Peyer's patch (tissue), 4 donors: ENCODE measurements around the gene WDR48.

Experiments
- POLR2A ChIP-seq, 2 donors: fragments of 450-650 bp; IDR thresholded peaks; one replicate each; pipeline ENCODE4 v1.5.1; 2017; ENCODE audit warnings: antibody characterized with exemption in 2 of 2, mild to moderate bottlenecking in 2 of 2, moderate library complexity in 2 of 2
- TF ChIP-seq, protein P1 (sequence below), 6 experiments: fragments of 450-650 bp in 4 of 6; fragments of 200-600 bp in 2 of 6; sonication (generic) in 1 of 6; IDR thresholded peaks; one replicate each; pipeline ENCODE4 v1.5.1; 2017 to 2019; ENCODE audit warnings: antibody characterized with exemption in 6 of 6, mild to moderate bottlenecking in 3 of 6, moderate library complexity in 1 of 6

DNA sequence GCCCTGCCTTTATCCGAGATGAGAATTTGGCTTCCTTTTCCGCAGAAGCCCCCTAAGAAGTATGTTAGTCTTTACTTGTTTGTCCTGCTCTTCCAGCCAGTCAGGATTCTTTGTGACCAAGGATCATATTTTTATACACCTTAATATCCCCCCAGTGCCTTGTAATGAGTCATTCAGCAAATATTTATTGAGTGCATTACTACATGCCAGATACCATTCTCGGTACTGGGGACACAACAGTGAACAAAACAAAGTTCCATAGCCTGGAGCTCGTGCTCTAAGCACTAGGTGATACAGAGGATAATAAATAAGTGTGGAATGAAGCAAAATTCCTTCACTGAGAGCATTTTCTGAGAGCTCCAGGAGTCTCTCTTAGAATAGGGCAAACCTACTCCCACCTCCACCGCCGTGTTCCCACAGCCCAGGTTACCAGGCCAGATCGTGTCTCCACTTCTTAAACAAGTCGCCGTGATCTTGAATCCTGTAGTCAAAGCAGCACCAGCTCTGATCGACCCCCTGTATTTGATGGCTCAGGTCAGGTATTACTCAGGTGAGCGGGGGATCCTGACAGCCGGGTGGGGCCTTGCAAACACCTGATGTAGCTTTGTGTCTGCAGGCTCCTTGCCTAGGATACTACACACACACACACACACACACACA lies 74.2 kb downstream of the WDR48 start:
- TF ChIP-seq, protein P1, sequence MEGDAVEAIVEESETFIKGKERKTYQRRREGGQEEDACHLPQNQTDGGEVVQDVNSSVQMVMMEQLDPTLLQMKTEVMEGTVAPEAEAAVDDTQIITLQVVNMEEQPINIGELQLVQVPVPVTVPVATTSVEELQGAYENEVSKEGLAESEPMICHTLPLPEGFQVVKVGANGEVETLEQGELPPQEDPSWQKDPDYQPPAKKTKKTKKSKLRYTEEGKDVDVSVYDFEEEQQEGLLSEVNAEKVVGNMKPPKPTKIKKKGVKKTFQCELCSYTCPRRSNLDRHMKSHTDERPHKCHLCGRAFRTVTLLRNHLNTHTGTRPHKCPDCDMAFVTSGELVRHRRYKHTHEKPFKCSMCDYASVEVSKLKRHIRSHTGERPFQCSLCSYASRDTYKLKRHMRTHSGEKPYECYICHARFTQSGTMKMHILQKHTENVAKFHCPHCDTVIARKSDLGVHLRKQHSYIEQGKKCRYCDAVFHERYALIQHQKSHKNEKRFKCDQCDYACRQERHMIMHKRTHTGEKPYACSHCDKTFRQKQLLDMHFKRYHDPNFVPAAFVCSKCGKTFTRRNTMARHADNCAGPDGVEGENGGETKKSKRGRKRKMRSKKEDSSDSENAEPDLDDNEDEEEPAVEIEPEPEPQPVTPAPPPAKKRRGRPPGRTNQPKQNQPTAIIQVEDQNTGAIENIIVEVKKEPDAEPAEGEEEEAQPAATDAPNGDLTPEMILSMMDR (IDR thresholded peaks at IDR 0.05): no peak
- no peak for TF ChIP-seq POLR2A (IDR thresholded peaks at IDR 0.05)
